Measurements from ENCODE around the gene COX19. TPM values are rescaled to one million over a fixed set of nuclear protein-coding genes. Genes with fewer than 3 reads are reported as not detected.
"Not testable (repeated sequence)": the region's sequence is repeated elsewhere in the genome, so short reads cannot be mapped to it uniquely, and the experiment has no call there.

COX19 gene
- total RNA-seq, 1 donor from 2014 or later = 22.0 TPM

GRCh38 chr7:947391-948210 is 27.7 kb downstream of the COX19 start:
- Mint-ChIP-seq H3K27ac (no peak overlapping the region), H3K27me3 (ENCODE audit: low read depth) (peaks cover 18% of the 10 kb centered on the region), H3K36me3 (no peaks in the 10 kb centered on the region), H3K9me3 (no peaks in the 10 kb centered on the region), H3K4me3 (no peak overlapping the region), H3K4me1 (no peaks in the 10 kb centered on the region)
- DNase-seq (ENCODE audit: low spot score in 2 of 2, unreplicated experiment in 2 of 2) = no peak
- TF ChIP-seq CTCF (IDR thresholded peaks at IDR 0.05; ENCODE audit: unreplicated experiment) = no peak

- Mint-ChIP-seq H3K9me3 (peaks cover 5% of the 10 kb centered on the region), H3K36me3 (no peaks in the 10 kb centered on the region), H3K27ac (no peak overlapping the region), H3K4me3 (no peak overlapping the region), H3K4me1 (no peaks in the 10 kb centered on the region), H3K27me3 (ENCODE audit: low read depth) (peaks cover 16% of the 10 kb centered on the region)
- no peak for TF ChIP-seq CTCF (IDR thresholded peaks at IDR 0.05; ENCODE audit: unreplicated experiment)
- no peak for DNase-seq (ENCODE audit: low spot score in 2 of 2, unreplicated experiment in 2 of 2)
These were observed 28.9 kb downstream of the COX19 start for GRCh38 chr7:946256-946996.

GRCh38 chr7:945556-946255 is 29.6 kb downstream of the COX19 start:
- Mint-ChIP-seq H3K27me3 (ENCODE audit: low read depth) (peaks cover 19% of the 10 kb centered on the region), H3K4me3 (no peak overlapping the region), H3K36me3 (no peaks in the 10 kb centered on the region), H3K27ac (no peak overlapping the region), H3K9me3 (peaks cover 10% of the 10 kb centered on the region), H3K4me1 (no peaks in the 10 kb centered on the region)
- no peak for TF ChIP-seq CTCF (IDR thresholded peaks at IDR 0.05; ENCODE audit: unreplicated experiment)
- no peak for DNase-seq (ENCODE audit: low spot score in 2 of 2, unreplicated experiment in 2 of 2)

- Mint-ChIP-seq H3K27ac (no peak overlapping the region), H3K36me3 (no peaks in the 10 kb centered on the region), H3K4me1 (no peaks in the 10 kb centered on the region), H3K27me3 (ENCODE audit: low read depth) (peaks cover 22% of the 10 kb centered on the region), H3K4me3 (no peak overlapping the region), H3K9me3 (peaks cover 16% of the 10 kb centered on the region)
- DNase-seq (ENCODE audit: low spot score in 2 of 2, unreplicated experiment in 2 of 2) = no peak
- no peak for TF ChIP-seq CTCF (IDR thresholded peaks at IDR 0.05; ENCODE audit: unreplicated experiment)
These were observed 30.2 kb downstream of the COX19 start for GRCh38 chr7:945147-945555.

- no peaks in the 10 kb centered on the region for H3K4me1 Mint-ChIP-seq
- H3K36me3 Mint-ChIP-seq = no peaks in the 10 kb centered on the region
- TF ChIP-seq CTCF (IDR thresholded peaks at IDR 0.05; ENCODE audit: unreplicated experiment) = no peak
- no peak overlapping the region for H3K27ac Mint-ChIP-seq
- H3K27me3 Mint-ChIP-seq (ENCODE audit: low read depth) = peaks cover 23% of the 10 kb centered on the region
- H3K4me3 Mint-ChIP-seq = no peak overlapping the region
- H3K9me3 Mint-ChIP-seq = peaks cover 20% of the 10 kb centered on the region
- DNase-seq (ENCODE audit: low spot score in 2 of 2, unreplicated experiment in 2 of 2) = no peak
These were observed 30.6 kb downstream of the COX19 start for GRCh38 chr7:944744-945143.

- peaks cover 24% of the 10 kb centered on the region for H3K27me3 Mint-ChIP-seq (ENCODE audit: low read depth)
- not testable (repeated sequence) for H3K36me3 Mint-ChIP-seq, H3K27ac Mint-ChIP-seq, H3K4me1 Mint-ChIP-seq, H3K4me3 Mint-ChIP-seq
- peak in 1 of 2 experiments; percentile 1 for DNase-seq (ENCODE audit: low spot score in 2 of 2, unreplicated experiment in 2 of 2)
- peaks cover 20% of the 10 kb centered on the region for H3K9me3 Mint-ChIP-seq
These were observed 31.6 kb downstream of the COX19 start for GRCh38 chr7:943793-944192.

Measured in mesothelial cell of epicardium (in vitro differentiated cells).